ENCODE measurements around the gene ARRDC4. TPM values are rescaled to one million over a fixed set of nuclear protein-coding genes. Genes with fewer than 3 reads are reported as not detected.

ARRDC4 gene
- total RNA-seq, 3 donors from 2014 or later: 49.6 to 164 (median 51.5) TPM

GRCh38 chr15:97966246-97966645, 5.7 kb downstream of the ARRDC4 start:
- ATAC-seq: no peak
- H3K36me3 ChIP-seq (ENCODE audit: low read depth): peaks cover 19% of the 10 kb centered on the region
- TF ChIP-seq CTCF (IDR thresholded peaks at IDR 0.05): no peak
- H3K4me1 ChIP-seq (ENCODE audit: low read depth): peaks cover 29% of the 10 kb centered on the region
- intact Hi-C loops (cut with DNase I, micrococcal nuclease): no loop called here
- H3K9me3 ChIP-seq: no peaks in the 10 kb centered on the region
- H3K4me3 ChIP-seq: no peak overlapping the region
- DNase-seq: no peak

- TF ChIP-seq CTCF (IDR thresholded peaks at IDR 0.05): no peak
- no peak for ATAC-seq
- intact Hi-C loops (cut with DNase I, micrococcal nuclease): no loop called here
- H3K9me3 ChIP-seq: no peaks in the 10 kb centered on the region
- DNase-seq: peak in 1 of 3 donors; percentile 19
- peaks cover 25% of the 10 kb centered on the region for H3K36me3 ChIP-seq (ENCODE audit: low read depth)
- peaks cover 29% of the 10 kb centered on the region for H3K4me1 ChIP-seq (ENCODE audit: low read depth)
- no peak overlapping the region for H3K4me3 ChIP-seq
These were observed 6.6 kb downstream of the ARRDC4 start for GRCh38 chr15:97966924-97967620.

GRCh38 chr15:97967881-97968280, 7.4 kb downstream of the ARRDC4 start:
- H3K36me3 ChIP-seq (ENCODE audit: low read depth): peaks cover 25% of the 10 kb centered on the region
- no peak for DNase-seq
- no peaks in the 10 kb centered on the region for H3K9me3 ChIP-seq
- peaks cover 25% of the 10 kb centered on the region for H3K4me1 ChIP-seq (ENCODE audit: low read depth)
- TF ChIP-seq CTCF (IDR thresholded peaks at IDR 0.05): no peak
- H3K4me3 ChIP-seq: no peak overlapping the region
- no peak for ATAC-seq
- intact Hi-C loops (cut with DNase I, micrococcal nuclease): no loop called here

GRCh38 chr15:97968380-97968779, 7.9 kb downstream of the ARRDC4 start:
- intact Hi-C loops (cut with DNase I, micrococcal nuclease): no loop called here
- TF ChIP-seq CTCF (IDR thresholded peaks at IDR 0.05): no peak
- H3K9me3 ChIP-seq: no peaks in the 10 kb centered on the region
- peaks cover 25% of the 10 kb centered on the region for H3K36me3 ChIP-seq (ENCODE audit: low read depth)
- peaks cover 20% of the 10 kb centered on the region for H3K4me1 ChIP-seq (ENCODE audit: low read depth)
- DNase-seq: no peak
- ATAC-seq: no peak
- no peak overlapping the region for H3K4me3 ChIP-seq

GRCh38 chr15:97972366-97972765, 11.9 kb downstream of the ARRDC4 start:
- no peak overlapping the region for H3K4me3 ChIP-seq
- no peaks in the 10 kb centered on the region for H3K9me3 ChIP-seq
- ATAC-seq: no peak
- H3K36me3 ChIP-seq (ENCODE audit: low read depth): peaks cover 25% of the 10 kb centered on the region
- DNase-seq: no peak
- no peak for TF ChIP-seq CTCF (IDR thresholded peaks at IDR 0.05)
- H3K4me1 ChIP-seq (ENCODE audit: low read depth): peaks cover 2% of the 10 kb centered on the region
- intact Hi-C loops (cut with DNase I, micrococcal nuclease): no loop called here
